GM13977 (cell line): ENCODE data around the gene UBE3B.

ENCODE experiments used
- DNase-seq: peaks from one replicate; pipeline ENCODE4 v3.0.0; 2012; ENCODE audit warnings: low spot score
- CTCF ChIP-seq: IDR thresholded peaks from 2 replicates; pipeline ENCODE4 v1.5.1; 2012; ENCODE audit warnings: mild to moderate bottlenecking, control low read depth; ENCODE audit not compliant: insufficient read depth; ENCODE audit errors: extremely low read depth, missing control alignments
- in situ Hi-C: fragments of 300-500 bp; cut with MboI; formaldehyde crosslinking; loops from one replicate; pipeline ENCODE4 v1.12.0; 2022; ENCODE audit warnings: low sequenced_read_pairs, low pct_unique_long_range_greater_than_20kb, mixed read lengths, inconsistent platforms; ENCODE audit not compliant: unreplicated experiment

The UBE3B gene

GRCh38 chr12:109458086-109458485 is 19.3 kb upstream of the UBE3B start:
- no peak for DNase-seq
- TF ChIP-seq CTCF = no peak
- in situ Hi-C loops = no loop called here

GRCh38 chr12:109458771-109459208 is 18.6 kb upstream of the UBE3B start:
- TF ChIP-seq CTCF = no peak
- in situ Hi-C loops = no loop called here
- no peak for DNase-seq

- in situ Hi-C loops = no loop called here
- no peak for TF ChIP-seq CTCF
- no peak for DNase-seq
Measured at GRCh38 chr12:109459247-109459646, 18.2 kb upstream of the UBE3B start.

- in situ Hi-C loops = no loop called here
- no peak for TF ChIP-seq CTCF
Measured at GRCh38 chr12:109460538-109460937, 16.9 kb upstream of the UBE3B start.

GRCh38 chr12:109461049-109461845 is 16.2 kb upstream of the UBE3B start:
- TF ChIP-seq CTCF = no peak

More at GRCh38 chr12:109460538-109460937, 16.9 kb upstream of the UBE3B start:
- DNase-seq = no peak

GRCh38 chr12:109461846-109462756 is 15.3 kb upstream of the UBE3B start:
- no peak for TF ChIP-seq CTCF
- no peak for DNase-seq
- in situ Hi-C loops = no loop called here

More at GRCh38 chr12:109461049-109461845, 16.2 kb upstream of the UBE3B start:
- no peak for DNase-seq
- in situ Hi-C loops = no loop called here
